H1 (cell line): ENCODE data around the gene SV2C. TPM values are rescaled to one million over a fixed set of nuclear protein-coding genes. Genes with fewer than 3 reads are reported as not detected.

ENCODE experiments used
- CTCF ChIA-PET: fragments of 300-600 bp; sonication (Branson Sonifier 250); formaldehyde crosslinking; loops from one replicate; lab custom pipeline; 2021; ENCODE audit not compliant: partially characterized antibody; lab: Charles Lee
- POLR2A ChIA-PET: fragments of 300-600 bp; sonication (Branson Sonifier 250); formaldehyde crosslinking; loops from one replicate; lab custom pipeline; 2021; ENCODE audit warnings: inconsistent platforms; ENCODE audit not compliant: partially characterized antibody; lab: Charles Lee
- DNase-seq, 2 experiments: peaks; one replicate each; pipeline versions ENCODE4 v3.0.0 to v3.0.0-alpha.2; 2010 to 2022; ENCODE audit warnings: low spot score in 2 of 2, low read depth in 1 of 2, mixed read lengths in 1 of 2
- FAIRE-seq: peaks from 2 replicates; lab custom pipeline; 2011; peaks lifted over from hg19 to GRCh38; lab: Jason Lieb, UNC
- H2AFZ ChIP-seq: 2 replicates; pipeline ENCODE4 v1.8.1; 2012; ENCODE audit warnings: low read length, inconsistent platforms
- H2AK5ac ChIP-seq: 2 replicates; pipeline ENCODE4 v1.6.1; 2013; ENCODE audit warnings: low read depth, low read length
- H2BK120ac ChIP-seq: replicated peaks from 2 replicates; pipeline ENCODE3; 2013; ENCODE audit warnings: low read depth, low read length, inconsistent platforms
- H2BK12ac ChIP-seq: 2 replicates; pipeline ENCODE4 v1.6.1; 2013; ENCODE audit warnings: low read depth, low read length
- H2BK15ac ChIP-seq: 2 replicates; pipeline ENCODE4 v1.6.1; 2013; ENCODE audit warnings: low read length
- H2BK20ac ChIP-seq: 2 replicates; pipeline ENCODE4 v1.6.1; 2013; ENCODE audit warnings: low read length
- H2BK5ac ChIP-seq: 2 replicates; pipeline ENCODE4 v1.6.1; 2013; ENCODE audit warnings: low read depth, low read length
- H3K14ac ChIP-seq: 2 replicates; pipeline ENCODE4 v1.6.1; 2013; ENCODE audit warnings: inconsistent platforms; ENCODE audit not compliant: insufficient read length
- H3K18ac ChIP-seq: 2 replicates; pipeline ENCODE4 v1.6.1; 2013; ENCODE audit warnings: low read length; ENCODE audit errors: extremely low read depth
- H3K23ac ChIP-seq: 2 replicates; pipeline ENCODE4 v1.6.1; 2013; ENCODE audit warnings: inconsistent platforms; ENCODE audit not compliant: insufficient read length
- H3K23me2 ChIP-seq: 2 replicates; pipeline ENCODE4 v1.6.1; 2013; ENCODE audit warnings: low read depth, low read length
- H3K27ac ChIP-seq: 2 replicates; pipeline ENCODE4 v1.6.1; 2011; ENCODE audit warnings: low read depth, low read length, inconsistent platforms
- H3K27me3 ChIP-seq, 4 experiments: replicated peaks in 1 of 4; 1 replicate in 1 of 4; 2 replicates in 3 of 4; pipeline versions ENCODE4 v1.6.1 to v1.8.1; 2011 to 2013; ENCODE audit warnings: low read length in 3 of 4, mild to moderate bottlenecking in 3 of 4, inconsistent platforms in 2 of 4, mixed read lengths in 2 of 4, moderate library complexity in 1 of 4; ENCODE audit not compliant: control insufficient read depth in 3 of 4, insufficient read depth in 3 of 4; ENCODE audit errors: extremely low read depth in 1 of 4
- H3K36me3 ChIP-seq, 4 experiments: 2 replicates each; pipeline versions ENCODE4 v1.6.1 to v1.8.1; 2011 to 2013; ENCODE audit warnings: mild to moderate bottlenecking in 4 of 4, low read length in 3 of 4, moderate library complexity in 2 of 4, control low read depth in 1 of 4, inconsistent platforms in 1 of 4; ENCODE audit not compliant: insufficient read depth in 4 of 4, control insufficient read depth in 2 of 4
- H3K4ac ChIP-seq: replicated peaks from 2 replicates; pipeline ENCODE3; 2013; ENCODE audit warnings: low read length, low read depth, mixed read lengths, inconsistent platforms; ENCODE audit not compliant: insufficient read length
- H3K4me1 ChIP-seq, 4 experiments: replicated peaks in 1 of 4; 1 replicate in 1 of 4; 2 replicates in 3 of 4; pipeline versions ENCODE4 v1.6.1 to v1.8.1; 2011 to 2013; ENCODE audit warnings: low read length in 3 of 4, inconsistent platforms in 2 of 4, mixed read lengths in 1 of 4; ENCODE audit not compliant: insufficient read depth in 4 of 4, control insufficient read depth in 3 of 4
- H3K4me2 ChIP-seq, 2 experiments: 2 replicates each; pipeline versions ENCODE4 v1.6.1 to v1.8.1; 2011 to 2013; ENCODE audit warnings: low read depth in 2 of 2, low read length in 2 of 2, control low read depth in 1 of 2, inconsistent platforms in 1 of 2, mild to moderate bottlenecking in 1 of 2; ENCODE audit not compliant: insufficient read depth in 1 of 2
- H3K4me3 ChIP-seq, 4 experiments: fragments of 200-600, 300-600 bp in 1 of 4; sonication (generic), shearing (Covaris generic), sonication (Bioruptor Twin) in 1 of 4; 2 replicates each; pipeline versions ENCODE4 v1.5.1 to v1.8.1; 2011 to 2016; ENCODE audit warnings: low read length in 4 of 4, low read depth in 3 of 4, control low read depth in 2 of 4, inconsistent platforms in 2 of 4, mild to moderate bottlenecking in 2 of 4, mixed read lengths in 1 of 4, moderate library complexity in 1 of 4; ENCODE audit not compliant: insufficient read depth in 2 of 4; ENCODE audit errors: extremely low read depth in 1 of 4
- H3K56ac ChIP-seq: replicated peaks from 2 replicates; pipeline ENCODE3; 2013; ENCODE audit warnings: low read depth, mild to moderate bottlenecking, mixed read lengths, low read length, inconsistent platforms; ENCODE audit not compliant: insufficient read length
- H3K79me1 ChIP-seq: 2 replicates; pipeline ENCODE4 v1.6.1; 2013; ENCODE audit warnings: low read depth, low read length, control low read depth
- H3K79me2 ChIP-seq, 2 experiments: 2 replicates each; pipeline versions ENCODE4 v1.6.1 to v1.8.1; 2012 to 2013; ENCODE audit warnings: low read length in 2 of 2, mild to moderate bottlenecking in 2 of 2, inconsistent platforms in 1 of 2; ENCODE audit not compliant: insufficient read depth in 2 of 2, control insufficient read depth in 1 of 2
- H3K9ac ChIP-seq, 4 experiments: replicated peaks in 1 of 4; 1 replicate in 1 of 4; 2 replicates in 3 of 4; pipeline versions ENCODE4 v1.6.1 to v1.8.1; 2011 to 2013; ENCODE audit warnings: low read depth in 3 of 4, low read length in 3 of 4, control low read depth in 2 of 4, mild to moderate bottlenecking in 2 of 4, moderate library complexity in 2 of 4, inconsistent platforms in 1 of 4; ENCODE audit errors: extremely low read depth in 1 of 4
- H3K9me3 ChIP-seq, 2 experiments: 2 replicates each; pipeline versions ENCODE4 v1.6.1 to v1.8.1; 2012 to 2013; ENCODE audit warnings: mild to moderate bottlenecking in 2 of 2, moderate library complexity in 2 of 2, control low read depth in 1 of 2, inconsistent platforms in 1 of 2, low read depth in 1 of 2, low read length in 1 of 2, mixed read lengths in 1 of 2; ENCODE audit not compliant: insufficient read depth in 2 of 2
- H4K20me1 ChIP-seq, 2 experiments: replicated peaks in 1 of 2; 2 replicates each; pipeline versions ENCODE3 to v1.8.1; 2011 to 2013; ENCODE audit warnings: inconsistent platforms in 2 of 2, low read length in 2 of 2, mild to moderate bottlenecking in 1 of 2; ENCODE audit not compliant: insufficient read depth in 2 of 2, control insufficient read depth in 1 of 2
- H4K5ac ChIP-seq: 2 replicates; pipeline ENCODE4 v1.6.1; 2013; ENCODE audit warnings: low read length, low read depth, mixed read lengths, inconsistent platforms; ENCODE audit not compliant: insufficient read length
- H4K8ac ChIP-seq: 2 replicates; pipeline ENCODE4 v1.8.0; 2013; ENCODE audit warnings: mild to moderate bottlenecking, moderate library complexity, low read length, inconsistent platforms; ENCODE audit not compliant: insufficient read depth; ENCODE audit errors: extremely low read depth
- H4K91ac ChIP-seq: replicated peaks from 2 replicates; pipeline ENCODE3; 2013; ENCODE audit warnings: low read length, mixed read lengths, inconsistent platforms; ENCODE audit not compliant: insufficient read length
- CTBP2 ChIP-seq: IDR thresholded peaks from 2 replicates; pipeline ENCODE4 v1.7.0; 2011; ENCODE audit warnings: borderline replicate concordance, mild to moderate bottlenecking, moderate library complexity, mixed read lengths, low read length; ENCODE audit not compliant: insufficient read depth, insufficient read length
- POLR2AphosphoS5 ChIP-seq: IDR thresholded peaks from 2 replicates; pipeline ENCODE4 v1.6.1; 2011; ENCODE audit warnings: low read depth, low read length
- RAD21 ChIP-seq, 2 experiments: IDR thresholded peaks in 1 of 2; conservative IDR thresholded peaks in 1 of 2; 2 replicates each; pipeline ENCODE4 v1.6.1; 2011; ENCODE audit warnings: low read depth in 2 of 2, low read length in 2 of 2, improper control_type of control experiment in 1 of 2, inconsistent platforms in 1 of 2, mild to moderate bottlenecking in 1 of 2, moderate library complexity in 1 of 2
- TEAD4 ChIP-seq: IDR thresholded peaks from 2 replicates; pipeline ENCODE4 v1.6.1; 2012; ENCODE audit warnings: low read depth, low read length, inconsistent platforms, mixed read lengths
- YY1 ChIP-seq: IDR thresholded peaks from 2 replicates; pipeline ENCODE4 v1.6.1; 2011; ENCODE audit warnings: low read depth, mild to moderate bottlenecking, low read length
- WGBS, 2 experiments: shearing (Covaris generic) in 1 of 2; methylation state at CpG; one replicate each; pipeline versions ENCODE4 v1.1.6 to v1.1.7; 2013 to 2015; ENCODE audit warnings: low lambda C conversion rate in 2 of 2, mixed read lengths in 2 of 2, inconsistent platforms in 1 of 2, low coverage in 1 of 2, missing lambda C conversion rate in 1 of 2; ENCODE audit not compliant: insufficient replicate concordance in 2 of 2, insufficient coverage in 1 of 2, insufficient read length in 1 of 2; ENCODE audit errors: extremely low coverage in 1 of 2, missing lambda C conversion rate in 1 of 2; 5-methylcytosine and 5-hydroxymethylcytosine counted together
- polyA plus RNA-seq, 7 experiments: library from polyadenylated mRNA; depleted of rRNA in 3 of 7; stranded (reverse) in 5 of 7; unstranded in 2 of 7; fragments of >200 nt in 5 of 7; fragments of 200-250 nt in 2 of 7; gene quantifications; 1 replicate in 5 of 7; 2 replicates in 1 of 7; 4 replicates in 1 of 7; pipeline versions ENCODE4 v1.2.1 to v1.2.3, GENCODE V29; 2011 to 2013; ENCODE audit warnings: missing spikeins in 2 of 7, mixed read lengths in 2 of 7
- total RNA-seq: library from RNA; stranded (reverse); fragmentation: NEBNext Ultra II Directional; extraction: Animal tissue kit (Norgen Biotek cat#: 25700); gene quantifications from 2 replicates; pipeline ENCODE4 v1.2.1, GENCODE V29; 2021
- TF ChIP-seq, protein P1 (sequence below): IDR thresholded peaks from 2 replicates; pipeline ENCODE4 v1.6.1; 2012; ENCODE audit warnings: inconsistent platforms

SV2C gene
- total and polyA plus RNA-seq, 2 of the 8 experiments (the other 6 are each of a cell fraction or from before 2014, with no cell fraction given): 0.08 to 0.24 TPM

DNA sequence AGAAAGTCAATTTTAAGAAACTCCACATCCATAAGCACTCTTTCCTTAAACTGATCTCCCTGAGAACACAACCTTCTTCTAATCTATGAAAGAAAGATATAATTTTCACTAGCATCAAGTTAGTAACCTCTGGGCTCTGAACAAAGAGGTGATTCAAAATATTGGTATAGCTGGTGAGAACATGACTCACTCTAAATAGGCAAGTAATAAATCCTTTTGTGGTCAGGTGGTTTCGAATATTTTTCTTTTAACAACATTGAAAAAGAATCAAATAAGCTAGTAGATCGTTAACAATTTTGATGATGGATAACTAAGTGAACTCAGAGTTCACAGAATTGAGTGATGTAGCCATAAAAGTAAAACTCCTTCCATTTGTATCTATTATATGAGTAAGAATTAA, 169.3 kb downstream of the SV2C start:
- H3K4me2 ChIP-seq: no peak overlapping the region
- H3K4ac ChIP-seq: no peak overlapping the region
- no peak overlapping the region for H2BK15ac ChIP-seq
- no peaks in the 10 kb centered on the region for H3K79me1 ChIP-seq
- no peak overlapping the region for H2BK20ac ChIP-seq
- POLR2A ChIA-PET: no interaction called here
- no peak overlapping the region for H2AK5ac ChIP-seq
- H3K36me3 ChIP-seq: no peaks in the 10 kb centered on the region
- no peak overlapping the region for H4K5ac ChIP-seq
- H2BK120ac ChIP-seq: no peak overlapping the region
- no peak overlapping the region for H3K14ac ChIP-seq
- no peak overlapping the region for H4K91ac ChIP-seq
- no peak overlapping the region for H3K23ac ChIP-seq
- CTCF ChIA-PET: interaction anchor here (1.0 to 3.1 kb wide), 5 partner anchors 9 to 367 kb away, joined by 3 to 9 read pairs (median 4); no protein-coding TSS in a partner anchor
- no peaks in the 10 kb centered on the region for H3K27me3 ChIP-seq
- H2AFZ ChIP-seq: no peak overlapping the region
- H3K79me2 ChIP-seq: no peaks in the 10 kb centered on the region
- peaks cover 0 to 3% of the 10 kb centered on the region in 2 experiments for H4K20me1 ChIP-seq
- TF ChIP-seq, protein P1, sequence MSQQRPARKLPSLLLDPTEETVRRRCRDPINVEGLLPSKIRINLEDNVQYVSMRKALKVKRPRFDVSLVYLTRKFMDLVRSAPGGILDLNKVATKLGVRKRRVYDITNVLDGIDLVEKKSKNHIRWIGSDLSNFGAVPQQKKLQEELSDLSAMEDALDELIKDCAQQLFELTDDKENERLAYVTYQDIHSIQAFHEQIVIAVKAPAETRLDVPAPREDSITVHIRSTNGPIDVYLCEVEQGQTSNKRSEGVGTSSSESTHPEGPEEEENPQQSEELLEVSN: no peak
- TF ChIP-seq TEAD4 (no peak), YY1 (no peak), CTBP2 (no peak), RAD21 (IDR thresholded peaks at IDR 0.05 in 1 of 2, conservative IDR thresholded peaks at IDR 0.05 in 1 of 2; ENCODE audit: low read depth in 2 of 2, low read length in 2 of 2) (no peak), POLR2AphosphoS5 (no peak)
- no peaks in the 10 kb centered on the region; a peak in 1 of 7 replicates for H3K4me1 ChIP-seq
- H3K9me3 ChIP-seq: no peaks in the 10 kb centered on the region
- H2BK5ac ChIP-seq: no peak overlapping the region
- no peak for DNase-seq
- WGBS, 2 experiments: 83% methylated on average over 2 of the region's 2 CpGs; no CpG with 5 or more reads in 1 of the 2 experiments
- H3K56ac ChIP-seq: no peak overlapping the region
- H3K23me2 ChIP-seq: peaks cover 4% of the 10 kb centered on the region; the same call in 1 of the 2 replicates
- no peak overlapping the region for H3K4me3 ChIP-seq
- H3K27ac ChIP-seq: no peak overlapping the region
- FAIRE-seq: no peak
- no peak overlapping the region for H2BK12ac ChIP-seq
- H3K18ac ChIP-seq: no peak overlapping the region
- no peak overlapping the region for H3K9ac ChIP-seq
- H4K8ac ChIP-seq: no peak overlapping the region
